Heart right ventricle (tissue), 16 donors: Measurements from ENCODE around the gene YIF1A. TPM values are rescaled to one million over a fixed set of nuclear protein-coding genes. Genes with fewer than 3 reads are reported as not detected.

ENCODE experiments used
- ATAC-seq, 8 donors: fragments of 200-7000 bp; cut with Tn5 transposase; one replicate each; pipeline ENCODE4 v1.9.1; 2020; ENCODE audit warnings: mild to moderate bottlenecking in 8 of 8, moderate library complexity in 8 of 8, moderate number of reproducible peaks in 1 of 8
- DNase-seq, 2 donors: peaks; one replicate each; pipeline ENCODE4 v3.0.0-alpha.2; 2020
- H3K27ac ChIP-seq, 10 donors: fragments of 200-600 bp; sonication (generic) in 2 of 10; one replicate each; pipeline versions ENCODE4 v1.5.0 to v1.8.0; 2020 to 2022; ENCODE audit warnings: mild to moderate bottlenecking in 3 of 10
- H3K27me3 ChIP-seq, 7 donors: fragments of 200-600 bp; one replicate each; pipeline ENCODE4 v1.8.0; 2021 to 2022; ENCODE audit warnings: mild to moderate bottlenecking in 2 of 7
- H3K36me3 ChIP-seq, 9 donors: fragments of 200-600 bp; sonication (generic) in 1 of 9; one replicate each; pipeline versions ENCODE4 v1.5.0 to v1.8.0; 2020 to 2022; ENCODE audit warnings: mild to moderate bottlenecking in 2 of 9
- H3K4me1 ChIP-seq, 9 donors: fragments of 200-600 bp; sonication (generic) in 1 of 9; one replicate each; pipeline versions ENCODE4 v1.5.0 to v1.8.0; 2020 to 2022; ENCODE audit warnings: mild to moderate bottlenecking in 4 of 9
- H3K4me3 ChIP-seq, 10 donors: fragments of 200-600 bp; sonication (generic) in 2 of 10; one replicate each; pipeline versions ENCODE4 v1.5.0 to v1.8.0; 2020 to 2022; ENCODE audit warnings: mild to moderate bottlenecking in 7 of 10, moderate library complexity in 2 of 10
- H3K9me3 ChIP-seq, 11 donors: fragments of 200-600 bp in 10 of 11; sonication (generic) in 2 of 11; one replicate each; pipeline versions ENCODE4 v1.5.0 to v1.8.0; 2013 to 2022; ENCODE audit warnings: mild to moderate bottlenecking in 2 of 11, control low read depth in 1 of 11, moderate library complexity in 1 of 11
- WGBS, 2 donors: extraction: QIAGEN DNeasy Blood & Tissue Kit; methylation state at CpG; one replicate each; pipeline ENCODE4 v1.1.7; 2013; ENCODE audit warnings: inconsistent platforms in 1 of 2; 5-methylcytosine and 5-hydroxymethylcytosine counted together
- intact Hi-C, 10 donors: fragments of 100-400 bp; cut with DNase I; formaldehyde crosslinking; loops; one replicate each; pipeline versions ENCODE4 v1.11.1 to v1.14.2; 2022
- polyA plus RNA-seq, 2 donors: library from polyadenylated mRNA; stranded (reverse); fragments of 200-250 nt; gene quantifications; one replicate each; pipeline ENCODE4 v1.2.3, GENCODE V29; 2013
- total RNA-seq, 10 donors: library from RNA; stranded (reverse); fragmentation: NEBNext Ultra II Directional in 3 of 10; extraction: Animal tissue kit (Norgen Biotek cat#: 25700) in 3 of 10; gene quantifications; one replicate each; pipeline versions ENCODE4 v1.2.1 to v1.2.4, GENCODE V29; 2021 to 2023
- TF ChIP-seq, protein P1 (sequence below), 9 donors: fragments of 200-600 bp; sonication (generic) in 2 of 9; IDR thresholded peaks; one replicate each; pipeline versions ENCODE4 v1.5.0 to v1.8.0; 2021 to 2022; ENCODE audit warnings: antibody characterized with exemption in 9 of 9, mild to moderate bottlenecking in 5 of 9, moderate library complexity in 1 of 9
- donor health status: Arrhythmogenic right ventricular cardiomyopathy.
- donor health status: ischemic (EF 13 %, LVEDD 7.1; RV severe dilation, severe dysfunction).
- donor health status: healthy with polysubstance abuse.
- donor health status: DM: no; HTN: yes; CAD: no.
- donor health status: DM: no; HTN: no; CAD: no.
- donor health status: ischemic (EF 25% LVEDD 6.9; RV normal size, moderate dysfunction).
- donor health status: ischemic (EF 25% LVEDD 5.7; RV mildly dilated, moderate dysfunction).
- donor health status: healthy.
- donor health status: DM: yes; HTN: yes; CAD: no.
- donor health status: Ischemic cardiomyopathy.
- donor health status: ischemic (EF 35%, LVEDD 5.7; RV mildly dilated, moderate dysfunction).
- donor health status: nonischemic (EF 11% LVEDD 7.7; RV severe dilation, severe dysfunction).
- donor health status: DM: yes; HTN: yes; CAD: no.
- donor health status: PGD.
- donor health status: ischemic (EF 29% LVEDD 5.4; RV normal size, mild dysfunction).
- donor health status: nonischemic (EF 23%, LVEDD 6.1; RV moderate dilation, normal function).

The YIF1A gene
- total and polyA plus RNA-seq, 12 donors = 38.3 to 168 (median 54.6) TPM

DNA sequence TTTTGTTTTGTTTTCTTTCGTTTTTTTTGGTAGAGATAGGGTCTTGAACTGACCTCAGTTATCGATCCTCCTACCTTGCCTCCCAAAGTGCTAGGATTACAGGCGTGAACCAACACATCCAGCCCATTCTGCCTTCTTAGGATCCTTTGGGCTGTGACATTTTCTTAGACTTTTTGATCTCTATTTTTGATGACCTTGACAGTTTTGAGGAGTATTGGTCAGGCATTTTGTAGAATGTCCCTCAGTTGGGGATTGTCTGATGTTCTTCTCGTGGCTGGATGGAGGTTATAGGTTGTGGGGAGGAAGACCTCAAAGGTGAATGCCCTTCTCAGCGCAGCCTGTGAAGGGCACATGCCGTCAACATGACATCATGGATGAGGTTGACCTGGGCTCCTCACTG is 40.0 kb downstream of the YIF1A start:
- Histone ChIP-seq H3K27ac (no peak overlapping the region), H3K36me3 (peaks cover 0 to 51% (median 0%) of the 10 kb centered on the region in 9 donors), H3K9me3 (no peaks in the 10 kb centered on the region), H3K4me3 (no peak overlapping the region), H3K4me1 (peaks cover 0 to 10% (median 0%) of the 10 kb centered on the region in 9 donors), H3K27me3 (no peaks in the 10 kb centered on the region)
- no peak for ATAC-seq
- TF ChIP-seq, protein P1, sequence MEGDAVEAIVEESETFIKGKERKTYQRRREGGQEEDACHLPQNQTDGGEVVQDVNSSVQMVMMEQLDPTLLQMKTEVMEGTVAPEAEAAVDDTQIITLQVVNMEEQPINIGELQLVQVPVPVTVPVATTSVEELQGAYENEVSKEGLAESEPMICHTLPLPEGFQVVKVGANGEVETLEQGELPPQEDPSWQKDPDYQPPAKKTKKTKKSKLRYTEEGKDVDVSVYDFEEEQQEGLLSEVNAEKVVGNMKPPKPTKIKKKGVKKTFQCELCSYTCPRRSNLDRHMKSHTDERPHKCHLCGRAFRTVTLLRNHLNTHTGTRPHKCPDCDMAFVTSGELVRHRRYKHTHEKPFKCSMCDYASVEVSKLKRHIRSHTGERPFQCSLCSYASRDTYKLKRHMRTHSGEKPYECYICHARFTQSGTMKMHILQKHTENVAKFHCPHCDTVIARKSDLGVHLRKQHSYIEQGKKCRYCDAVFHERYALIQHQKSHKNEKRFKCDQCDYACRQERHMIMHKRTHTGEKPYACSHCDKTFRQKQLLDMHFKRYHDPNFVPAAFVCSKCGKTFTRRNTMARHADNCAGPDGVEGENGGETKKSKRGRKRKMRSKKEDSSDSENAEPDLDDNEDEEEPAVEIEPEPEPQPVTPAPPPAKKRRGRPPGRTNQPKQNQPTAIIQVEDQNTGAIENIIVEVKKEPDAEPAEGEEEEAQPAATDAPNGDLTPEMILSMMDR (IDR thresholded peaks at IDR 0.05) = no peak
- 90 to 91% methylated on average over 6 of the region's 6 CpGs for WGBS, 2 donors
- no peak for DNase-seq
- intact Hi-C loops = no loop called here

DNA sequence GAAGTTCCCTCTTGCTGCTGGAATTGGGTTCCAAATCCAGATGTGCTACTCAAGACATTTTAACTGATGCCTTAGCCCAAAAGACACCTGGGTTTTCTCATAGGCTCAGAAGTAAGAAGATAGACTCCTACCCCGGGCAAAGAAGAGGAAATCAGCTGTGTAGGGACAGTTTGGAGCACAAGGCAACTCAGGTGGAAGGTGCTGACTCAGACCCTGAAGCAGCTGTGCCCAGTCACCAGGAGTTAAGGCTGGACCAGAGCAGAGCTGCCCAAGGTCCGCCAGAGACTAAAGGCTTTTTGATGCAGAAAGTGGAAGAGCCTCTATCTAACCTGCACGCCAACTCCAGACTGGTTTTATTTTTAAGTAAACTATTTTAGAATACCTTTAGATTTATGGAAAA is 41.1 kb downstream of the YIF1A start:
- ATAC-seq (no peak), DNase-seq (no peak)
- Histone ChIP-seq H3K4me1 (peaks cover 0 to 3% (median 0%) of the 10 kb centered on the region in 9 donors), H3K36me3 (peaks cover 0 to 61% (median 0%) of the 10 kb centered on the region in 9 donors), H3K27me3 (no peaks in the 10 kb centered on the region), H3K27ac (no peak overlapping the region), H3K4me3 (no peak overlapping the region), H3K9me3 (no peaks in the 10 kb centered on the region)
- intact Hi-C loops = no loop called here
- TF ChIP-seq, protein P1 (IDR thresholded peaks at IDR 0.05) = no peak
- WGBS, 2 donors = 88 to 91% methylated on average over 3 of the region's 3 CpGs

DNA sequence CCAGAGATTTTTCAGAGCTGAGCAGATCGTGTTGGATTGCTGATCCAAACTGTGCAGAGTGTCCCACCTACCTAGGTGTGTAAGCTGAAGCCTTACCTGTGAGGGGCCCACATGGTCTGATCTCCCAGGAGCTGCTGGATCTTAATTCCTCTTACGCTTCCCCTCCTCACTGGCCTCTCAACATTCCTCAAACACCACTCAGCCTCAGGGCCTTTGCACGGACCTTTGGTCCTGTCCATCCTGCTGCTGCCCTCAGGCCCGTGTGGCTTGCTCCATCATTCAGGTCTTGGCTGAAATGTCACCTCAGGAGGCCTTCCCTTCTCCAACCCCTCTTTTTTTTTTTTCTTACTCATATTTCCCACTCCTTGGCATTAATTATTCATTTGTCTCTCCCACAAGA is 41.6 kb downstream of the YIF1A start:
- Histone ChIP-seq H3K4me3 (no peak overlapping the region), H3K27ac (no peak overlapping the region), H3K4me1 (peaks cover 0 to 3% (median 0%) of the 10 kb centered on the region in 9 donors), H3K9me3 (no peaks in the 10 kb centered on the region), H3K27me3 (no peaks in the 10 kb centered on the region), H3K36me3 (peaks cover 0 to 66% (median under 1%) of the 10 kb centered on the region in 9 donors)
- intact Hi-C loops = no loop called here
- ATAC-seq (no peak), DNase-seq (no peak)
- TF ChIP-seq, protein P1 (IDR thresholded peaks at IDR 0.05) = no peak
- WGBS, 2 donors = 92 to 96% methylated on average over 4 of the region's 4 CpGs

DNA sequence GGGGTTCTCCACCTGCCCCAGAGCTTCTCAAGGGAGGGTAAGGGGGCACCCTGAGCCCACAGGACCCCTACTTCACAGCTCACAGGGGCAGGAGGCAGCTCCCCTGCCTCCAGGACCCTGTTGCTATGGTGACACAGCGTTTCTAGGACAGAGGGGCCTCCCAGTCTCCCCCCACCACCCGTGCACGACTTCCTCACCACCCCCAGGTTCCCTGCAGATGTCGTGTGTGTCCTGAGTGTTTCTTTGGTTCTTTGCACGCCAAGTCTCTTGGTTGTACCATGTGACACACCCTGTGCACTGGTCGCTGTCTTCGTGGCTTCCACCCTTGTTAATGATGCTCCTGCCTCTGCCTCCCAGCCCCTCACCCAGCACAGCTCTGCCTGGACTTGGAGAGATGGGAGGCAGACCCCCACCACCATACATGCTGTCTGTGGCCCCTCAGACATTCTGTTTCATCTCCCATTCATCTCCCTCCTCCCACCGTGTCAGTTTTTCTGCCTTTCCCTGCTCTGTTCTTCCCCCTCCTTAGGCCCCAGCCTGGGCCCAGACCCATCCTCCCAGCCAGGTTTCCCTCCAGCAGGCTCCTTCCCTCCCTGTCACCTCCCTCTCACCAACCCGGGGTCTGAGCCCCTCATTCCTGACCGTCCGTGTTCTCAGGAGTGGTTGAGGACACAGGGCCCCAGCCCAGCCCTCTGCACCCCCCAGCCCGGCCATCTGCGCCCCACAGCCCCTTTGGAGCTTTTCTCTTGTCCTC is 45.0 kb downstream of the YIF1A start:
- H3K36me3 ChIP-seq = peaks cover 0 to 85% (median 27%) of the 10 kb centered on the region in 9 donors
- peak in 1 of 8 donors; percentile 10 for ATAC-seq
- H3K4me1 ChIP-seq = peaks cover 0 to 11% (median 3%) of the 10 kb centered on the region in 9 donors
- DNase-seq = no peak
- TF ChIP-seq, protein P1 (IDR thresholded peaks at IDR 0.05) = no peak
- no peak overlapping the region for H3K4me3 ChIP-seq
- H3K27ac ChIP-seq = no peak overlapping the region
- 82 to 86% methylated on average over 13 of the region's 13 CpGs for WGBS, 2 donors
- no peaks in the 10 kb centered on the region for H3K27me3 ChIP-seq
- intact Hi-C loops = loop anchor here in 1 of 10 donors (5.0 kb wide), 1 partner anchor 52 kb away; no protein-coding TSS in a partner anchor
- no peaks in the 10 kb centered on the region for H3K9me3 ChIP-seq
